ENCODE results near the gene KRTAP10-11.
"Not testable (repeated sequence)": the region's sequence is repeated elsewhere in the genome, so short reads cannot be mapped to it uniquely, and the experiment has no call there.

Gene KRTAP10-11

DNA sequence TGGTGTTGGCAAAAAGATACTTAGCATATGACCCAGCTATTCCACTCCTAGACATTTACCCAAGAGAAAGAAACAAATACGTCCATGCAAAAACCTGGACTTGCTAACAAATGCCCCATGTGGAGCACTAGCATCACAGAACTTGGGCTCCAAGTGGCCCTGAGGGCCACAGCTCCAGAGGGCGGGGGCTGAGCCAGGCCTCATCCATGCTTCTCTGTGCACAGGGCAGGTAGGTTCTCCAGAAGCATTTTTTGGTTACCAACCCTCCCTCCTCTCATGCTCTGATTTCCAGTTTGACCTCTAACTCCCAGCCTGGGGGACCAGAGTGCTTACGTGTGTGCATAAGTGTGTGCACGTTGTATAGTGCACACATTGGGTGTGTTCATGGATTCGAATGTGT lies 18.5 kb downstream of the KRTAP10-11 start:
- DNase-seq (ENCODE audit: low read depth in 2 of 3, low spot score in 1 of 3): no peak

DNA sequence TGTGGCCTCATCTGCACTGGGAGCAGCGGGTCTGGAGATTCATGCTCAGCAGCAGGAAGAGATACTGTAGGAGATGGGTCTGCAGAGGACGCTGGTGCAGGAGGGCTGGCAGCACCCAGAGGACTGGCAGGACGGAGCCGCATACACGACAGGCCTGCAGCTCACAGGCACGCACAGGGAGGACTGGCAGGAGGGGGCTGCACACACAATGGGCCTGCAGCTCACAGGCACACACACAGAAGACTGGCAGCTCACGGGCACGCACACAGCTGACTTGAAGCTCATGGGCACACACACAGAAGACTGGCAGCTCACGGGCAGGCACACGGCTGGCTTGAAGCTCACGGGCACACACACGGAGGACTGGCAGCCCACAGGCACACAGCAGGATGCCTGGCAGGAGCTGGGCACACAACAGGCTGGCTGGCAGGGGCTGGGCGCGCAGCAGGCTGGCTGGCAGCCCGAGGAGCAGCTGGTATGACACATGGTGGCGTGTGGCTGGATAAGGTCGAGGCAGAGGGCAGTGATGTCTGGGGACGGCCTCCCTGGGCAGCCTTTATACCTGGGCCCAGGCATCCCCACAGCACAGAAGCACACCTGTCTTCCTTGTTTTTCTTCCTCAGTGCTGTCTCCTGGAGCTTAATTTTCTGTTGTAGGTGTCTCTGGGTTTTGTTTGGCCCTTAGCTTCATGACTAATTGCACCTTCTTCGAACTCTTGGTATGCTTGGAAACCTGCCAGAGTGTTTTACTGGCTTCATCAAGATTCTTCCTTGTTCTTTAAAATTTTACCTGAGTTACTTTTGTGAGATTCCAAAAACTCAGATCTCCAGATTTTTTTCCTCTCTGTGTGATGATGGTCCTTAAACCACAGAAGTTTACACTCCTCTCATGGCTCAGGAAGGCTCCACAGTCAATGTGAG lies 20.4 kb downstream of the KRTAP10-11 start, which contains the start of gene KRTAP12-2:
KRTAP12-2 (minus strand) TSS at position 527 of the 920 bp plus-strand sequence; CDS start at position 486, 41 bp downstream.
- DNase-seq (ENCODE audit: low read depth in 2 of 3, low spot score in 1 of 3): no peak

DNA sequence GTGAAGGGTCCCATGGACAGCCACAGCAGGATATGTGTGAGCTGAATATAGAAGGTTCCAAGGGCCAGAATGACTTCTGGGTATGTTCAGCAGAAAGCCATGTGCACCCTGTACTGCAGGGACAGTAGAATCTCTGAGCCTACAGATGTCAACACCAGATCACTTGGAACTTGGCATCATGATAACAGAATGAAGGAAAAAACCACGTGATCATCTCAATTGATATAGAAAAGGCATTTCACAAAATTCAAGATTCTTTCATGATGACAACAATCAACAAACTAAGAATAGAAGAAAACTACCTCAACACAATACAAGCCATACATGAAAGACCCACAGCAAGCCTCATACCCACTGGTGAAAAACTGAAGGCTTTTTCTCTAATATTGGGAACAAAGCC lies 21.4 kb downstream of the KRTAP10-11 start:
- DNase-seq (ENCODE audit: low read depth in 2 of 3, low spot score in 1 of 3): no peak

DNA sequence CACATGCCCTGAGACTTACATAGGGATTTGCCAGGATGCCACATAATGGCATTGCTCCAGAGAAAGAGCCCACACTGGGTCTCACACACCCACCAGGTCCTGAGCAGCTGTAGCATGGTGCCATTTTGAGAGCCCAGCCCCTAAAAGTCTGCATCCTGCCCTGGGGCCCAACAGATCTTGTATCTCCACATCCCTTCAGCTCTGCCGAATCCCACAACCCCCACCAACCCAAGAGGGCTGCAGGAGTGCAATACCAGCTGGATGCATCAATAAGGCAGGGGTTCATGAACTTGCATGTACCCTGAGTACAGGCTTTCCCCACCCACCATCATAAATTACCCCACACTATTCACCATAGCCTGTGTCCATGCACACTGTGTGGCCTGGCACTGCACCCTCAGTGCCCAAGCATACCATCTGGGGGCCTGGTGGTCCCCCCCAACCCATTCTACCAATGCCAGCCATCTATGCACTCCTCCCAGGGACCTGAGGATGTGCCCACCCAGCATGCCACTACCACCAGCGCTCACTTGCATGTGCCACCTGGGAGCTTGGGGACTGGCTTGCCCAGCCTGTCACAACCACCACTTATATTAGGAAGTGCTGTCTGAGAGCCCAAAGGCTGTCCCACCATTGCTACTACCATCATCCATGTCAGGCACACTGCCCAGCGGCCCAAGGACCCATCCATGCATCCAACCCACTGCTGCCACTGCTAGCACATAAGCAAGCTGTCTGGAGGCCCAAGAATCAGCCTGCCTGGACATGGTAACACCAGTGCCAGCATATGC lies 24.6 kb downstream of the KRTAP10-11 start:
- DNase-seq (ENCODE audit: low read depth in 2 of 3, low spot score in 1 of 3): no peak

DNA sequence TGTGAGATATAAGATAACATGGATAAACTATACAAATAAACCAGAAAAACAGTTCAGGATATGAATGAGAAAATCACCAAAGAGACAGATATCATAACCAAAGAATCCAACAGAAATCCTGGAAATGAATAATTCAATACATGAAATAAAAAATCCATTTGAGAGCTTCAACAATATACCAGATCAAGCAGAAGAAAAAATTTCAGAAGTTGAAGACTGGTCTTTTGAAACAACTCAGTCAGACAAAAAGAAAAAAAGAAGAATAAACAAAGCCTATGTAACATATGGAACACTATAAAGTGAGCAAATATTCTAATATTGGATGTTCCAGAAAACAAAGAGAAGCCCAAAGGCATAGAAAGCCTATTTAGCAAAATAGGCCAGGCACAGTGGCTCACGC lies 25.7 kb downstream of the KRTAP10-11 start:
- no peak for DNase-seq (ENCODE audit: low read depth in 2 of 3, low spot score in 1 of 3)

DNA sequence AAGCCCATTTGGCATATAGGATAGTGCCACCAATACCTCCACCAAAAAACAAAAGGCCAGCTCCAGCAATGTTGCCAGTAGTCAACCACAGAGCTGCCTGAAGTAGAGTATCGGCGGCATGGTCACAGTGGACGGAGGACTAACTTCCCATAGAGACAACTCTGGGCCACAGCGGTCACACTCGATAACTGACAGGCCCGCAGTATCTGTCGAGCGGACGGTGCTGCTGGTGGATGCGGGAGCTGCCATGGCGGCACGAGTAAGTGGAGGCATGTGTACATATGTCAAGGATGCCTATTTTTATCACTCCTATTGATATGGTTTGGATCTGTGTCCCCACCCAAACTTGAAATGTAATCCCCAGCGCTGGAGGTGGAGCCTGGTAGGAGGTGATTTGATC lies 31.7 kb downstream of the KRTAP10-11 start:
- no peak for DNase-seq (ENCODE audit: low read depth in 2 of 3, low spot score in 1 of 3)

DNA sequence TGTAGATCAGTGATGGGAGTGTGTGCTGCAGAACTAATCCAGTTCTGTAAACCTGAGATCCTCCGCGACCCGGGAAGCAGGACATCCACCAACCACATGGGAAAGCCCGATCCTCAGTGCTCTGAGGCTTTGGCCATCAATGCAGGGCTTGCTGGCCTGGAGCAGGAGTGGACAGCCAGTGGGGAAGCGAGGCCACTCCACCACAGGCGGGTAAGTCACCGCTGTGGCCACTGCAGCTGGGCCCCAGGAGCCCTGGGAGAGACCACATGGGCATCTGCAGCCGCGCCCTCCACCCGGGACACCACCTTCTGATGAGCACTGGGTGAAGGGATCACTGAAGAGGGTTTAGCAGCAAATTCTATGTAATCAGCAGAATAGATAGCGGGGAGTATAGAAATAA lies 34.9 kb downstream of the KRTAP10-11 start:
- no peak for DNase-seq (ENCODE audit: low read depth in 2 of 3, low spot score in 1 of 3)

DNA sequence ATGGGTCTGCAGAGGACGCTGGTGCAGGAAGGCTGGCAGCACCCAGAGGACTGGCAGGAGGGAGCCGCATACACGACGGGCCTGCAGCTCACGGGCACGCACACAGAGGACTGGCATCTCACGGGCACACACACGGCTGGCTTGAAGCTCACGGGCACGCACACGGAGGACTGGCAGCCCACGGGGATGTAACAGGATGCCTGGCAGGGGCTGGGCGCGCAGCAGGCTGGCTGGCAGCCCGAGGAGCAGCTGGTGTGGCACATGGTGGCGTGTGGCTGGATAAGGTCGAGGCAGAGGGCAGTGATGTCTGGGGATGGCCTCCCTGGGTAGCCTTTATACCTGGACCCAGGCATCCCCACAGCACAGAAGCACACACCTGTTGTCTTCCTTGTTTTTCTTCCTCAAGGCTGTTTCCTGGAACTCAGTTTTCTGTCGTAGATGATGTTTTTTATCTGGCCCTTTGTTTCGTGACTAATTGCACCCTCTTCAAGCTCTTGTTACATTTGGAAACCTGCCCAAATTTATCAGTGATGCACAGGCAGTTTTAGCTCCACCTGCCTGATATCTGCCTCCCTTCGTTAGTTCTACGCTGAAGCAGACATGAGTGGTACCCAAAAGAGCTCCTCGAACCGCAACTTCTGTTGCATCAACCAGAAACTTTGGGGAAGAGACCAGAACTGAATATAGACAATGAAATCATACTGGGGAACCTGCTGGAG lies 35.8 kb downstream of the KRTAP10-11 start, which contains the start of gene KRTAP12-1:
KRTAP12-1 (minus strand) TSS at position 303 of the 719 bp plus-strand sequence; CDS start at position 263, 40 bp downstream.
- DNase-seq (ENCODE audit: low read depth in 2 of 3, low spot score in 1 of 3): no peak

DNA sequence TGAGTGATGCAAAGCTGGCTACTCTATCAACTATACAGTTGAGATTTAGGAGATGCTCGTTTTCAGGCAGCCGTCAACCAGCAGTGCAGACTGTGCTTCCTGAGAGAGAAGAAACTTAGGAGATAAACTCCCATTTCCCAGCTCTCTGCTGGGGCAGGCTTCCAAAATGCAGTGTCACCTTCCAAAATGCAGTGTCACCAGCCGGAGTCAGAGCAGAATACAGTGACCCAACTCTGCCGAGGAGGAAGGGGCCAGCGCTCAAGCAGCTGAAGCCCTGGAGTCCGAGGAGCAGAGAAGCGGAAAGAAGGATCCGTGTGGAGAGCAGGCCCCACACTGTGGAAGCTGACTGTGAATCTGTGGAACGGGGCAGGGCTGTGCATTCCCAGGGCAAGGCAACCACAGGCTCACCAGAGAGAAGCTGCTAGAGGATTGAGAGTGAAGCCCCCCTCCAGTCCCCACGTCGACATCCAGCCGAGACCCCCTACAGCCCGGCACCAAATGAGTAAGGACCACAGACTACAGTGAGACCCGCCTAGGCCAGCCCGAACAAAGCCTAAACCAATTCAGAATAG lies 36.5 kb downstream of the KRTAP10-11 start:
- DNase-seq (ENCODE audit: low read depth in 2 of 3, low spot score in 1 of 3): no peak

DNA sequence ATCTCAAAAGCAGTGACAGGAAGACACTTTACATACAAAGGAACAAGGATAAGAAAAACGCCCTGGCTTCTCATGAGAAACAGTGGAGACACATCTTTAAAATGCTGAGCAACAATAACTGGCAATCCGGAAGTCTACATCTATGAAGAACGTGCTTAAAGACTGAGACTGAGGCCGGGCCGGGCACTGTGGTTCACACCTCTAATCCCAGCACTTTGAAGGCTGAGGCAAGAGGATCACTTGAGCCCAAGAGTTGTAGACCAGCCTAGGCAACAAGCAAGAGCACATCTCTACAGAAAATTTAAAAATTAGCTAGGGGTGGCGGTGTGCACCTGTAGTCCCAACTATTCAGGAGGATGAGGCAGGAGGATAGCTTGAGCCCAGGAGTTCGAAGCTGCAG lies 37.9 kb downstream of the KRTAP10-11 start:
- no peak for DNase-seq (ENCODE audit: low read depth in 2 of 3, low spot score in 1 of 3)

DNA sequence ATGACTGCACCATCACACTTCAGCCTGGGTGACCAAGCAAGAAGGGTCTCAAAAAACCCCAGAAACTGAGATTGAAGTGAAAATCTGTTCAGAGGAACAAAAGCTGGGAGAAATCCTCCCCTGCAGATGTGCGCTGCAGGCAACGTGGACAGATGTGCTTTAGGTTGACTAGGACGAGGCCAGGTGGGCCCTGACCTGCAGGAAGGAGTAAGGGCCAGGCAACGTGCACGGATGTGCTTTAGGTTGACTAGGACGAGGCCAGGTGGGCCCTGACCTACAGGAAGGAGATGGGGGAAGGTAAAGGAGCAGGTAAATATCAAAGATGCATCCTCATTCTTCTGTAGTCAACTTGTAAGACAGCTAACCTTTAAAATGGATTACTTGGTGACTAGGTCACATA lies 38.3 kb downstream of the KRTAP10-11 start:
- no peak for DNase-seq (ENCODE audit: low read depth in 2 of 3, low spot score in 1 of 3)

DNA sequence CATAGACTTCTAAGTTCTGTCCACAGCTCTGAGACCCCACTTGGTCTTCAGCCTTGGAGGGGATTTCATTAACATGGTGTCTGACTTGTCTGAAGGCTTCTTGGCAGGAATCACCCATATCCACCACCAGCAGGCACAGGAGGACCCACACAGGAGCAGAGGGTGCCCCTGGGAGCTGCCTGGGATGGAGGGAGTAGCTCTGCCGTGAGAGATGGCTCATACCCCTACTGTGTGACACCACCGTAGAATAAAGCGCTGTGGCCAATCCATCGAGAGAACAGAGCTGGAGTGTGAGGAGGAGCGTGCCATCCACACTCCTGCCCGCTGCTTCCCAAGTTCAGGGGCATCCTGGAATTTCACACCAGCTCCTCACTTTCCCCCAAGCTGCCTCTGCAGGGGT lies 38.8 kb downstream of the KRTAP10-11 start:
- not testable (repeated sequence) for DNase-seq (ENCODE audit: low read depth in 2 of 3, low spot score in 1 of 3)

DNA sequence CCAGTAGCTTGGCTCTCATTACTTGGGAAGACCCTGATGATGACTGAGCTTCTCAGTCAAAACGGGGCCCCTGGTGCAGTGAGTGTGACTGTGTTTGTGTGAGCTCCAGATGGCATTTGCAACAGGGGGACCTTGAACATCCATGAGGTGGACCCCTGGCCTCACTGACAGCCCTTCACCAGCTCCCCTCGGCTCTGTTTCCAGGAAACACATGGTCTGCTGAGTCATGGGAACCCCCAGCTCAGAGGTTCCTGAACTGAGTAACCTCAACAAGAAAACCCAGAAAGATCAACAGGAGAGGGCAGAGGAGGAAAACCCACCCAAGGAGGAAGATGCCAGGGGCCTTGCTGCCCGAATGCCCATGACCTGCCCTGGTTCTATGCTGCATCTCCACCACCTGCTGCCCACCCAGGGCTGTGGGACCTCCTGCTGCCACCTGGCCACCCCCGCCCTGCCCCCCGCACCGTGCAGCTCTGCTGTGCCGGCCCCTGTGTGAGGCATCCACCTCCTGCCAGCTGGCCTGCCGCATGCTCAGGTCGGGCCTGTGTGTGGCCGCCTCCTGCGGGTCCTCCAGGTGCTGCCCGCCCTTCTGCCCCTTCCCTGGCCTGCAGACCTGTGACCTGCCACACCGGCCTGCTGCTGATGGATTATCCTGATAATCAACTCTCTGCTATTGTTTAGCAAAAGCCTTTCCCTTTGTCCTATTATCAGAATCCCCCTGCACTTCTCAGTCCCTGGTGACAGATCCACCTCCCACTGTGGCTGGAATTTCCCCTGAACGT lies 40.0 kb downstream of the KRTAP10-11 start:
- no peak for DNase-seq (ENCODE audit: low read depth in 2 of 3, low spot score in 1 of 3)

DNA sequence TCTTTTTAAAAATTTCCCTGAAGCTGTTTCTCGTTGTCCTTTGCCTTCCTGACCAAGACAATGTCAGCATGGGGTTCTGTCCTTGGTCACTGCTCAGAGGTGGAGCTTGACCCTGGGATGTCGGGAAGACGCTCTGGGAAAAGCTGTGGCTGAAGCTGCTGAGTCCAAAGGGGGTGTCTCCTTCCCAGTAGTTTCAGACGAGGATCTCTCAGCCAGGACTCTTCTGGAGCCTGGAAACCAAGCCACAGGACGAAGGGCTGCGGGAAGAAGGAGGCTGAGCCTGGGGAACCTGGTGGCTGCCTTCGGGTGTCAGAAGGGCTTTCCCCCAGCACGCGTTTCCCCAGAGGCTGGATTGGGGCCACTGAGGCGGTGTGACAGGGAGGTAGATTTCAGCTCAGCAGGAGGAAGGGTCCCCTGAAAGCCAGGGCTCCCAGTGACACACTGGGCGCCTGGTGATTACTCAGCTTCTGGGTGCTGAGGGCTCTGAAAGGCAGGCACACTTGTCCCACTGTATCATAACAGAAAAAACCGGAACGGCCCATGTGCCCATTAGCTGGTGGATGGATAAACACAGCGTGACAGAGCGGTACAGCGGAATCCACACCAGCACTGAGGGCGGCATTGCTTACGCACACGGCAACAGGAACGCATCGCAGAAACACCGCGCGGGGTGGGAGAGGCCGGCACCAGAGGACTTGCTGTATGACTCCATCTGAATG lies 40.8 kb downstream of the KRTAP10-11 start:
- DNase-seq (ENCODE audit: low read depth in 2 of 3, low spot score in 1 of 3): no peak

DNA sequence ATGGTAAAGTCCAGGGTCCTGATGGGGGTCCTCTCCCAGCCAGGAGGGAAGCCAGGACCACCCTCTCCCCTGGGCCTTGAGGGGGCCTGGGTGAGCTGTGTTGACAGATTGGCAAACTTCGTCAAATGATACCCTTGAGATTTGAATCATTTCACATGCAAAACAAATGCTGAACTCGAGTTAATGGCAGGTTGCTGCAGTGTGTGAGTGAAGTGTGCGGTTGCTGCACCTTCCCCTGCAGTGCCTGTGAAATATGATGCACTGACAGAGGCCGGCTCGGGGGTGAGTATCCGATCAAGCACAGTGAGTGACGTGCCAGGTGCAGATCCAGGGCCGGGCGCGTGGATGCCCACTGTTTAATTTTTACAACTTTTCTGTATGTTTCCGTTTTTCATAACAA lies 41.5 kb downstream of the KRTAP10-11 start:
- no peak for DNase-seq (ENCODE audit: low read depth in 2 of 3, low spot score in 1 of 3)

DNA sequence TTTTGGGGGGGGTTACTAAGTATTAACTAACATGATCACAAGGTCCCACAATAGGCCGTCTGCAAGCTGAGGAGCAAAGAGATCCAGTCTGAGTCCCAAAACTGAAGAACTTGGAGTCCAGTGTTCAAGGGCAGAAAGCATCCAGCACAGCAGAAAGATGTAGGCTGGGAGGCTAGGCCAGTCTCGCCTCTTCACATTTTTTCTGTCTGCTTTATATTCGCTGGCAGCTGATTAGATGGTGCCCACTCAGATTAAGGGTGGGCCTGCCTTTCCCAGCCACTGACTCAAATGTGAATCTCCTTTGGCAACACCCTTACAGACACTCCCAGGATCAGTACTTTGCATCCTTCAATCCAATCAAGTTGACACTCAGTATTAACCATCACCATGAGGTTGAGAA lies 43.5 kb downstream of the KRTAP10-11 start:
- DNase-seq (ENCODE audit: low read depth in 2 of 3, low spot score in 1 of 3): not testable (repeated sequence)

DNA sequence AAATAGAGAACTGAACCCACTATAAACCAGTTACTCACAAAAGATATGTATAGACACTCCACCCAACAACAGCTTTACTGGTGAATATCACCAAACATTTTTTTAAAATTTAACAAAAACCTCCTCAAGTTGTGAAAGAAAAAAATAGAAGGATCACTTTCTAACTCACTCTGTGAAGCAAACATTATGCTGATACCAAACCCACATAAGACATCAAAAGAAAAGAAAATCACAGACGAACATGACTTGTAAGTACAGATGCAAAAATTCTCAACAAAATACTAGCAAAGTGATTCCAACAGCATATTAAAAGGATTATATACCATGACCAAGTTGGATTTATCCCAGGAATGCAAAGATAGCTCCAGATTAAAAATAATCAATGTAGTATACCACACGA lies 45.5 kb downstream of the KRTAP10-11 start:
- DNase-seq (ENCODE audit: low read depth in 2 of 3, low spot score in 1 of 3): no peak

DNA sequence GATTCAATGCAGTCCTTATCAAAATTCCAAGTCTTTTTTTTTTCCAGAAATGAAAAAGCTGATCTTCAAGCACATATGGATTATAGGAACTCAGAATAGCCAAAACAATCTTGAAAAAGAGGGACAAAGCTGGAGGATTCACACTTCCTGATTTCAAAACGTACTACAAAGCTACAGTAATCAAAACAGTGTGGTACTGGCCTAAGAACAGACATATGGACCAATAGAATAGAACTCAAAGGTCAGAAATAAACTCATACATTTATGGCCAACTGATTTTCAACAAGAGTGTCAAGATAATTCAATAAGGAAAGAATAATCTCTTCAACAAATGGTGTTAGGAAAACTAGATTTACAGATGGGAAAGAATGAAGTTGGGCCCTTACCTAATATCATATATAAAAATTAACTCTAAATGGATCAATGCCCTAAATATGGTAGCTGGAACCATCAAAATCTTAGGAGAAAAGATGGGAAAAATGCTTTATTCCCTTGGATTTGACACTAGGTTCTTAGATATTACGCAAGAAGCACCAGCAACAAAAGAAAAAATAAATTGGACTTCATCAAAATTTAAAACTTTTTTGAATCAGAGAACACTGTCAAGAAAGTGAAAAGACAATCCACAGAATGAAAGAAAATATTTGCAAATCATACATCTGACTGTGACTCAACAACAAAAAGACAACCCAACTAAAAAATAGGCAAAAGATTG lies 46.7 kb downstream of the KRTAP10-11 start:
- no peak for DNase-seq (ENCODE audit: low read depth in 2 of 3, low spot score in 1 of 3)

DNA sequence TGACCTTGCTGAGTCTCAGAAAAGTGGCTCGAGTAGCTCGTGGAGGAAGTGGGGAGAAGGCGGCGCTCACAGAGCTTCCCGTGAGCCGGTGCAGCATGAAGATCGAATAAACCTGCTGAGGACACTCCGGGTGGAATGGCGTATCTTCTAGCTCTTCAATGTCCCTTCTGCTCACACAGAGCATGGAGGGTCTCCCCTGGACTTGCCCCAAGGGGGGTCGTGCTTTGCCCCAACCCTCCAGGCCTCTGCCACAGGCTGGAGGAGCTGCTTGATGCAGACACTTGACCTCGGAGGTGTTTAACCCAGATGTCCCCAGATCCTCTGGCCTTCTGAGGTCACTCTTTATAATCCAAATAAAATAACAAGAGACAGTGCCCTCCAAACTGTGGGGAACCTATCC lies 48.6 kb downstream of the KRTAP10-11 start:
- no peak for DNase-seq (ENCODE audit: low read depth in 2 of 3, low spot score in 1 of 3)

Data from stimulated activated CD4-positive, alpha-beta T cell treated with anti-CD3 and anti-CD28 coated beads, Interleukin-12 subunit alpha, Interleukin-12 subunit beta, amount 100 ng/mL, for 48 hours (primary cell).